Astrocyte (in vitro differentiated cells and primary cell): ENCODE measurements around the gene CD82. TPM values are rescaled to one million over a fixed set of nuclear protein-coding genes. Genes with fewer than 3 reads are reported as not detected.
"Not testable (repeated sequence)": the region's sequence is repeated elsewhere in the genome, so short reads cannot be mapped to it uniquely, and the experiment has no call there.

Experiments
- DNase-seq: peaks from one replicate; pipeline ENCODE4 v3.0.0-alpha.2; 2010; ENCODE audit warnings: low read depth
- FAIRE-seq: peaks from 2 replicates; lab custom pipeline; 2011; peaks lifted over from hg19 to GRCh38; lab: Jason Lieb, UNC
- H2AFZ ChIP-seq: 2 replicates; pipeline ENCODE4 v1.6.0; 2012; ENCODE audit warnings: low read depth, low read length, inconsistent platforms
- H3K27ac ChIP-seq: 2 replicates; pipeline ENCODE4 v1.5.1; 2011; ENCODE audit warnings: low read depth, low read length, inconsistent platforms
- H3K27me3 ChIP-seq: 2 replicates; pipeline ENCODE4 v1.6.0; 2011; ENCODE audit warnings: low read length, inconsistent platforms; ENCODE audit not compliant: insufficient read depth
- H3K36me3 ChIP-seq: 2 replicates; pipeline ENCODE4 v1.5.1; 2011; ENCODE audit warnings: low read length, inconsistent platforms; ENCODE audit not compliant: insufficient read depth
- H3K4me1 ChIP-seq: 2 replicates; pipeline ENCODE4 v1.5.1; 2011; ENCODE audit warnings: low read length, inconsistent platforms; ENCODE audit not compliant: insufficient read depth
- H3K4me2 ChIP-seq: 2 replicates; pipeline ENCODE4 v1.6.0; 2012; ENCODE audit warnings: low read length, inconsistent platforms
- H3K4me3 ChIP-seq: 2 replicates; pipeline ENCODE4 v1.5.1; 2011; ENCODE audit warnings: low read depth, mild to moderate bottlenecking, low read length, inconsistent platforms; ENCODE audit not compliant: insufficient read depth
- H3K79me2 ChIP-seq: 2 replicates; pipeline ENCODE4 v1.6.0; 2012; ENCODE audit warnings: mild to moderate bottlenecking, low read length, inconsistent platforms; ENCODE audit not compliant: insufficient read depth
- H3K9ac ChIP-seq: 2 replicates; pipeline ENCODE4 v1.6.0; 2012; ENCODE audit warnings: mild to moderate bottlenecking, low read length, inconsistent platforms
- H3K9me3 ChIP-seq: 2 replicates; pipeline ENCODE4 v1.5.1; 2012; ENCODE audit warnings: low read depth, mild to moderate bottlenecking, low read length, inconsistent platforms; ENCODE audit not compliant: insufficient read depth
- H4K20me1 ChIP-seq: 2 replicates; pipeline ENCODE4 v1.6.0; 2012; ENCODE audit warnings: low read length, inconsistent platforms; ENCODE audit not compliant: insufficient read depth
- H3K27ac Mint-ChIP-seq: one replicate; pipeline ENCODE4 v1.8.0; 2021; ENCODE audit warnings: mild to moderate bottlenecking, mixed read lengths; ENCODE audit not compliant: unreplicated experiment
- H3K27me3 Mint-ChIP-seq: one replicate; pipeline ENCODE4 v1.8.0; 2021; ENCODE audit warnings: low read depth, mixed read lengths; ENCODE audit not compliant: unreplicated experiment
- H3K36me3 Mint-ChIP-seq: one replicate; pipeline ENCODE4 v1.8.0; 2021; ENCODE audit warnings: low read depth, mixed read lengths; ENCODE audit not compliant: unreplicated experiment
- H3K4me1 Mint-ChIP-seq: one replicate; pipeline ENCODE4 v1.8.0; 2021; ENCODE audit warnings: low read depth, mixed read lengths; ENCODE audit not compliant: unreplicated experiment
- H3K4me3 Mint-ChIP-seq: one replicate; pipeline ENCODE4 v1.8.0; 2021; ENCODE audit warnings: mild to moderate bottlenecking, moderate library complexity, mixed read lengths; ENCODE audit not compliant: unreplicated experiment
- H3K9me3 Mint-ChIP-seq: one replicate; pipeline ENCODE4 v1.8.0; 2021; ENCODE audit warnings: mild to moderate bottlenecking, mixed read lengths; ENCODE audit not compliant: unreplicated experiment
- CTCF ChIP-seq: IDR thresholded peaks from 2 replicates; pipeline ENCODE4 v1.5.1; 2011; ENCODE audit warnings: low read depth, mild to moderate bottlenecking, inconsistent platforms, low read length, moderate library complexity; ENCODE audit not compliant: insufficient read depth
- EZH2 ChIP-seq: IDR thresholded peaks from 2 replicates; pipeline ENCODE4 v1.6.1; 2012; ENCODE audit warnings: mild to moderate bottlenecking, low read length, inconsistent platforms; ENCODE audit not compliant: insufficient read depth
- total RNA-seq: library from RNA; stranded (reverse); gene quantifications from 2 replicates; pipeline ENCODE4 v1.2.1, GENCODE V29; 2021

Gene CD82
- total RNA-seq, 1 donor from 2014 or later, result 74.5 TPM

- Mint-ChIP-seq H3K27ac (no peak overlapping the region), H3K4me1 (no peaks in the 10 kb centered on the region), H3K9me3 (peaks cover 12% of the 10 kb centered on the region), H3K27me3 (peaks cover 16% of the 10 kb centered on the region), H3K36me3 (no peaks in the 10 kb centered on the region), H3K4me3 (no peak overlapping the region)
- Histone ChIP-seq H3K9me3 (peaks cover 3% of the 10 kb centered on the region), H3K36me3 (no peaks in the 10 kb centered on the region), H4K20me1 (no peaks in the 10 kb centered on the region), H3K4me2 (no peak overlapping the region), H3K4me1 (no peaks in the 10 kb centered on the region), H3K4me3 (no peak overlapping the region), H3K79me2 (no peaks in the 10 kb centered on the region), H2AFZ (no peak overlapping the region), H3K9ac (no peak overlapping the region), H3K27me3 (peaks cover under 1% of the 10 kb centered on the region), H3K27ac (no peak overlapping the region)
- DNase-seq (no peak), FAIRE-seq (no peak)
- TF ChIP-seq CTCF (no peak), EZH2 (no peak)
Measured at GRCh38 chr11:44548032-44548695, 17.3 kb upstream of the CD82 start.

GRCh38 chr11:44548961-44549749 is 16.3 kb upstream of the CD82 start:
- not testable (repeated sequence) for H3K27ac Mint-ChIP-seq, H3K36me3 ChIP-seq, H3K27ac ChIP-seq, H3K9ac ChIP-seq, H3K4me3 Mint-ChIP-seq, H3K4me1 Mint-ChIP-seq, H2AFZ ChIP-seq, H4K20me1 ChIP-seq, DNase-seq, H3K36me3 Mint-ChIP-seq, FAIRE-seq, H3K4me1 ChIP-seq, H3K9me3 ChIP-seq, H3K27me3 ChIP-seq, H3K4me2 ChIP-seq, H3K79me2 ChIP-seq, H3K4me3 ChIP-seq
- H3K9me3 Mint-ChIP-seq, result peaks cover 17% of the 10 kb centered on the region
- H3K27me3 Mint-ChIP-seq, result peaks cover 13% of the 10 kb centered on the region

GRCh38 chr11:44550123-44550522 is 15.3 kb upstream of the CD82 start:
- H3K9me3 Mint-ChIP-seq, result peaks cover 17% of the 10 kb centered on the region
- FAIRE-seq, result no peak

More at GRCh38 chr11:44550123-44550522, 15.3 kb upstream of the CD82 start:
- DNase-seq, result no peak
- no peak overlapping the region for H2AFZ ChIP-seq
- TF ChIP-seq CTCF (no peak), EZH2 (no peak)
- H4K20me1 ChIP-seq, result no peaks in the 10 kb centered on the region
- peaks cover 3% of the 10 kb centered on the region for H3K9me3 ChIP-seq
- no peaks in the 10 kb centered on the region for H3K27me3 ChIP-seq
- no peak overlapping the region for H3K9ac ChIP-seq
- Mint-ChIP-seq H3K4me1 (no peaks in the 10 kb centered on the region), H3K36me3 (no peaks in the 10 kb centered on the region), H3K4me3 (no peak overlapping the region), H3K27me3 (peaks cover 13% of the 10 kb centered on the region), H3K27ac (no peak overlapping the region)
- H3K4me3 ChIP-seq, result no peak overlapping the region
- H3K27ac ChIP-seq, result no peak overlapping the region
- H3K4me1 ChIP-seq, result no peaks in the 10 kb centered on the region
- H3K4me2 ChIP-seq, result no peak overlapping the region
- H3K36me3 ChIP-seq, result no peaks in the 10 kb centered on the region
- no peaks in the 10 kb centered on the region for H3K79me2 ChIP-seq
